IMR-90 (cell line): ENCODE results near the gene ZCCHC24. TPM values are rescaled to one million over a fixed set of nuclear protein-coding genes. Genes with fewer than 3 reads are reported as not detected.

Experiments used
- ATAC-seq: fragments of 200-7000 bp; cut with Tn5 transposase; 2 replicates; pipeline ENCODE4 v1.9.1; 2020; ENCODE audit warnings: low read depth, mild to moderate bottlenecking, moderate library complexity
- BruUV-seq: library from RNA; stranded (reverse); fragments of 400-500 nt; replicated peaks from 2 replicates; lab custom pipeline; 2021; lab: Mats Ljungman, UMichigan
- CTCF ChIA-PET: fragments of 300-600 bp; formaldehyde crosslinking; extraction: SDS; loops from one replicate; lab custom pipeline; 2021; ENCODE audit warnings: antibody characterized with exemption; lab: Yijun Ruan, JAX
- POLR2A ChIA-PET: fragments of 300-600 bp; sonication (Branson Sonifier 250); formaldehyde crosslinking; loops from one replicate; lab custom pipeline; 2022; ENCODE audit warnings: antibody characterized with exemption; ENCODE audit not compliant: unreplicated experiment; lab: Charles Lee
- DNase-seq: peaks from one replicate; pipeline ENCODE4 v3.0.0; 2013
- H2AFZ ChIP-seq: replicated peaks from 2 replicates; pipeline ENCODE3; 2013; ENCODE audit warnings: low read length, mild to moderate bottlenecking; ENCODE audit not compliant: poor library complexity
- H2AK5ac ChIP-seq: 2 replicates; pipeline ENCODE4 v1.6.1; 2013; ENCODE audit warnings: low read depth, low read length, inconsistent platforms
- H2AK9ac ChIP-seq: replicated peaks from 2 replicates; pipeline ENCODE3; 2013; ENCODE audit warnings: mild to moderate bottlenecking, low read depth, low read length, moderate library complexity; ENCODE audit not compliant: poor library complexity
- H2BK120ac ChIP-seq: 2 replicates; pipeline ENCODE4 v1.6.1; 2013; ENCODE audit warnings: low read depth, low read length, inconsistent platforms
- H2BK15ac ChIP-seq: 3 replicates; pipeline ENCODE4 v1.6.1; 2013; ENCODE audit warnings: low read depth, low read length, inconsistent platforms
- H2BK20ac ChIP-seq: 2 replicates; pipeline ENCODE4 v1.6.1; 2013; ENCODE audit warnings: low read depth, mild to moderate bottlenecking, inconsistent platforms, low read length, moderate library complexity
- H2BK5ac ChIP-seq: 2 replicates; pipeline ENCODE4 v1.6.1; 2013; ENCODE audit warnings: mild to moderate bottlenecking, low read depth, low read length, inconsistent platforms; ENCODE audit not compliant: poor library complexity, severe bottlenecking
- H3K14ac ChIP-seq: replicated peaks from 2 replicates; pipeline ENCODE4 v1.6.1; 2013; ENCODE audit warnings: low read depth, low read length, inconsistent platforms
- H3K18ac ChIP-seq: 2 replicates; pipeline ENCODE4 v1.6.1; 2013; ENCODE audit warnings: low read depth, low read length, control low read depth
- H3K23ac ChIP-seq: 2 replicates; pipeline ENCODE4 v1.6.1; 2013; ENCODE audit warnings: low read depth, low read length, inconsistent platforms
- H3K27ac ChIP-seq: 2 replicates; pipeline ENCODE4 v1.5.1; 2013; ENCODE audit warnings: mild to moderate bottlenecking, control low read depth, low read length; ENCODE audit not compliant: insufficient read depth
- H3K27me3 ChIP-seq: 2 replicates; pipeline ENCODE4 v1.6.1; 2013; ENCODE audit warnings: low read length; ENCODE audit not compliant: control insufficient read depth, insufficient read depth
- H3K36me3 ChIP-seq: 2 replicates; pipeline ENCODE4 v1.6.1; 2013; ENCODE audit warnings: low read length, mixed read lengths; ENCODE audit not compliant: control insufficient read depth, insufficient read depth
- H3K4ac ChIP-seq: 2 replicates; pipeline ENCODE4 v1.6.1; 2013; ENCODE audit warnings: low read depth, low read length, inconsistent platforms
- H3K4me1 ChIP-seq: 2 replicates; pipeline ENCODE4 v1.6.1; 2013; ENCODE audit warnings: low read length, mixed read lengths; ENCODE audit not compliant: control insufficient read depth, insufficient read depth
- H3K4me2 ChIP-seq: 2 replicates; pipeline ENCODE4 v1.6.1; 2013; ENCODE audit warnings: low read depth, mild to moderate bottlenecking, control low read depth, low read length, moderate library complexity
- H3K4me3 ChIP-seq: 2 replicates; pipeline ENCODE4 v1.5.1; 2013; ENCODE audit warnings: low read depth, mild to moderate bottlenecking, control low read depth, low read length, moderate library complexity; ENCODE audit not compliant: insufficient read depth
- H3K56ac ChIP-seq: 2 replicates; pipeline ENCODE4 v1.6.1; 2013; ENCODE audit warnings: low read length, inconsistent platforms; ENCODE audit not compliant: insufficient read depth; ENCODE audit errors: extremely low read depth
- H3K79me1 ChIP-seq, 2 experiments: 2 replicates each; pipeline ENCODE4 v1.6.1; 2013; ENCODE audit warnings: low read length in 2 of 2, inconsistent platforms in 1 of 2, low read depth in 1 of 2
- H3K9ac ChIP-seq: 2 replicates; pipeline ENCODE4 v1.6.1; 2013; ENCODE audit warnings: low read depth, low read length, control low read depth
- H3K9me1 ChIP-seq: 2 replicates; pipeline ENCODE4 v1.6.1; 2013; ENCODE audit warnings: low read length, inconsistent platforms; ENCODE audit not compliant: insufficient read depth
- H3K9me3 ChIP-seq: 2 replicates; pipeline ENCODE4 v1.6.1; 2013; ENCODE audit warnings: low read length; ENCODE audit not compliant: control insufficient read depth, insufficient read depth
- H4K20me1 ChIP-seq: 2 replicates; pipeline ENCODE4 v1.6.1; 2013; ENCODE audit warnings: low read length, inconsistent platforms; ENCODE audit not compliant: insufficient read depth
- H4K5ac ChIP-seq: 2 replicates; pipeline ENCODE4 v1.6.1; 2013; ENCODE audit warnings: mild to moderate bottlenecking, low read depth, low read length, control low read depth
- H4K8ac ChIP-seq, 2 experiments: 2 replicates each; pipeline ENCODE4 v1.6.1; 2013; ENCODE audit warnings: low read depth in 2 of 2, low read length in 2 of 2, control low read depth in 1 of 2, inconsistent platforms in 1 of 2
- H4K91ac ChIP-seq: 2 replicates; pipeline ENCODE4 v1.6.1; 2013; ENCODE audit warnings: low read depth, low read length, inconsistent platforms; ENCODE audit not compliant: insufficient read depth
- BHLHE40 ChIP-seq: fragments of 150-350 bp; IDR thresholded peaks from 2 replicates; pipeline ENCODE4 v1.6.1; 2016; ENCODE audit warnings: mild to moderate bottlenecking, low read depth, low read length
- CEBPB ChIP-seq: IDR thresholded peaks from 2 replicates; pipeline ENCODE4 v1.6.1; 2012; ENCODE audit warnings: low read depth, low read length, improper control_type of control experiment
- CHD1 ChIP-seq: IDR thresholded peaks from 2 replicates; pipeline ENCODE4 v1.6.1; 2012; ENCODE audit warnings: low read depth, low read length, improper control_type of control experiment
- MAFK ChIP-seq: IDR thresholded peaks from 2 replicates; pipeline ENCODE4 v1.6.1; 2012; ENCODE audit warnings: low read depth, low read length, improper control_type of control experiment
- MAZ ChIP-seq: IDR thresholded peaks from 2 replicates; pipeline ENCODE4 v1.6.1; 2012; ENCODE audit warnings: low read depth, mild to moderate bottlenecking, low read length, improper control_type of control experiment, moderate library complexity, borderline replicate concordance
- NFE2L2 ChIP-seq: fragments of 150-350 bp; IDR thresholded peaks from 2 replicates; pipeline ENCODE4 v1.6.1; 2016; ENCODE audit warnings: low read depth, mild to moderate bottlenecking, low read length
- POLR2A ChIP-seq: IDR thresholded peaks from 2 replicates; pipeline ENCODE4 v1.6.1; 2012; ENCODE audit warnings: mild to moderate bottlenecking, low read depth, low read length
- RAD21 ChIP-seq: IDR thresholded peaks from 2 replicates; pipeline ENCODE4 v1.6.1; 2012; ENCODE audit warnings: low read length, improper control_type of control experiment
- RCOR1 ChIP-seq: IDR thresholded peaks from 2 replicates; pipeline ENCODE4 v1.6.1; 2012; ENCODE audit warnings: mild to moderate bottlenecking, low read length, improper control_type of control experiment; ENCODE audit not compliant: insufficient replicate concordance
- RFX5 ChIP-seq: IDR thresholded peaks from 2 replicates; pipeline ENCODE4 v1.8.0; 2012; ENCODE audit warnings: low read depth, mild to moderate bottlenecking, low read length, moderate library complexity
- SMC3 ChIP-seq: fragments of 150-350 bp; IDR thresholded peaks from 2 replicates; pipeline ENCODE4 v1.6.1; 2016; ENCODE audit warnings: low read depth, mild to moderate bottlenecking, antibody characterized with exemption, low read length, moderate library complexity
- WGBS, 2 experiments: methylation state at CpG; one replicate each; pipeline versions ENCODE4 v1.1.5 to v1.1.7; 2013; ENCODE audit warnings: missing lambda C conversion rate in 2 of 2; ENCODE audit not compliant: insufficient read length in 1 of 2; ENCODE audit errors: extremely low coverage in 2 of 2; 5-methylcytosine and 5-hydroxymethylcytosine counted together
- dilution Hi-C: fragments of 300-500 bp; cut with HindIII; formaldehyde crosslinking; loops from one replicate; pipeline ENCODE4 v1.14.3; 2018; ENCODE audit warnings: low sequenced_read_pairs; ENCODE audit not compliant: unreplicated experiment
- in situ Hi-C: fragments of 300-500 bp; cut with MboI; formaldehyde crosslinking; loops from 3 replicates; pipeline ENCODE4 v1.14.3; 2019; ENCODE audit warnings: low sequenced_read_pairs, inconsistent platforms, mixed read lengths
- intact Hi-C: fragments of 100-400 bp; cut with micrococcal nuclease; formaldehyde crosslinking; loops from 2 replicates; pipeline ENCODE4 v1.10.0; 2022
- polyA plus RNA-seq, 3 experiments: library from polyadenylated mRNA; depleted of rRNA; stranded (reverse); fragments of >200 nt; gene quantifications; 2 replicates each; pipeline ENCODE4 v1.2.3, GENCODE V29; 2012; ENCODE audit warnings: low replicate concordance in 1 of 3
- total RNA-seq: library from RNA; depleted of rRNA; stranded (reverse); fragments of >200 nt; gene quantifications from 2 replicates; pipeline ENCODE4 v1.2.3, GENCODE V29; 2012
- TF ChIP-seq, protein P1 (sequence below): conservative IDR thresholded peaks from 2 replicates; pipeline ENCODE4 v1.5.1; 2012; ENCODE audit warnings: mild to moderate bottlenecking, low read depth, low read length, improper control_type of control experiment
- TF ChIP-seq, protein P2 (sequence below): fragments of 150-350 bp; IDR thresholded peaks from 2 replicates; pipeline ENCODE4 v1.6.1; 2017; ENCODE audit warnings: mild to moderate bottlenecking, antibody characterized with exemption, low read length, low read depth

Gene ZCCHC24
- total and polyA plus RNA-seq, 2 of the 4 experiments (the other 2 are of a cell fraction): 15.1 to 25.9 TPM

DNA sequence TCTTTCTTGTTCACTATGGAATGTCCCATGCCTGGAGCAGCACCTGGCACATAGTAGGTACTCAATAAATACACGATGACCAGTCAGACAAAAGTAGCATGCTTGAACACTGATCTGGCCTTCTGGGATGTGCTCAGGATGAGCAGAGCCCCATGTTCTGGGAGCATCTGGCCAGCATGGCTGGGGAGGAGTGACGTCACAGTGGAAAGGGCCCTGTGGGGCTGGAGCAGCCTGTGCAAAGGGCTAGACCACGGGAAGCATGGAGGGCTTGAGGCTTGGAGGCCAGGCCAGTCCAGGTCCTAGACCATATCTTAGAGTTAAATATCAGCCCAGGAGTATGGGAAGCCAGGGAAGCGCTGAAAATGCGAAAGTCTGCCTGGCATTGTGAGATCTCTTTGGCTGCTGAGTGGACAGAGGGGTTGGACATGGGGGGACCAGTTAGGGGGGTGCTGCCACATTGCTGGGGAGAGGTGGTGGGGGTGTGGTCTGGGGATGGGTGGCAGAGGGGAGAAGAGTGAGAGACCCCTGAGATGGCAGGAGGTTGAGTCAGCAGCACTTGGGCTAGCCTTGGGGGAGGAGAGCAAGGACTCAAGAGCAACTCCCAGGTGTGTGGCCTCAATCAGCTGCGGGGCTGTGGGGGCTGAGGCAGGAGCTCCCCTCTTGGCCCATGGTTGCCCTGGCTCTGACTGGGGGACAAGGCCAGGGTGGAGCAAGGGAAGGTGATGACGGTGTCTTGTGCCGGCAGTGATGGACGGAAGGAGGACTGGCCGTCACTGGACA lies 34.9 kb downstream of the ZCCHC24 start:
- Histone ChIP-seq H3K14ac (no peak overlapping the region), H2BK20ac (no peak overlapping the region), H3K27me3 (no peaks in the 10 kb centered on the region), H3K9ac (no peak overlapping the region), H3K4me3 (no peak overlapping the region), H3K18ac (no peak overlapping the region), H2BK5ac (no peak overlapping the region), H4K8ac (no peak overlapping the region), H3K36me3 (peaks cover 56% of the 10 kb centered on the region), H3K9me3 (no peaks in the 10 kb centered on the region), H3K56ac (no peak overlapping the region), H2AK5ac (no peak overlapping the region), H2AK9ac (no peak overlapping the region), H2BK15ac (no peak overlapping the region), H3K23ac (no peak overlapping the region), H4K5ac (no peak overlapping the region), H3K79me1 (peaks cover 47 to 69% of the 10 kb centered on the region in 2 experiments), H4K91ac (no peak overlapping the region), H4K20me1 (peaks cover 52% of the 10 kb centered on the region), H3K9me1 (peaks cover 48% of the 10 kb centered on the region), H2BK120ac (no peak overlapping the region), H3K4me1 (peaks cover 59% of the 10 kb centered on the region), H2AFZ (no peak overlapping the region), H3K4me2 (no peak overlapping the region), H3K4ac (no peak overlapping the region), H3K27ac (no peak overlapping the region)
- in situ Hi-C loops (no loop called here), intact Hi-C loops (no loop called here), dilution Hi-C loops (no loop called here)
- ATAC-seq (no peak), DNase-seq (no peak)
- POLR2A ChIA-PET: no interaction called here
- TF ChIP-seq RFX5: no peak
- TF ChIP-seq, protein P1, sequence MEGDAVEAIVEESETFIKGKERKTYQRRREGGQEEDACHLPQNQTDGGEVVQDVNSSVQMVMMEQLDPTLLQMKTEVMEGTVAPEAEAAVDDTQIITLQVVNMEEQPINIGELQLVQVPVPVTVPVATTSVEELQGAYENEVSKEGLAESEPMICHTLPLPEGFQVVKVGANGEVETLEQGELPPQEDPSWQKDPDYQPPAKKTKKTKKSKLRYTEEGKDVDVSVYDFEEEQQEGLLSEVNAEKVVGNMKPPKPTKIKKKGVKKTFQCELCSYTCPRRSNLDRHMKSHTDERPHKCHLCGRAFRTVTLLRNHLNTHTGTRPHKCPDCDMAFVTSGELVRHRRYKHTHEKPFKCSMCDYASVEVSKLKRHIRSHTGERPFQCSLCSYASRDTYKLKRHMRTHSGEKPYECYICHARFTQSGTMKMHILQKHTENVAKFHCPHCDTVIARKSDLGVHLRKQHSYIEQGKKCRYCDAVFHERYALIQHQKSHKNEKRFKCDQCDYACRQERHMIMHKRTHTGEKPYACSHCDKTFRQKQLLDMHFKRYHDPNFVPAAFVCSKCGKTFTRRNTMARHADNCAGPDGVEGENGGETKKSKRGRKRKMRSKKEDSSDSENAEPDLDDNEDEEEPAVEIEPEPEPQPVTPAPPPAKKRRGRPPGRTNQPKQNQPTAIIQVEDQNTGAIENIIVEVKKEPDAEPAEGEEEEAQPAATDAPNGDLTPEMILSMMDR: no peak
- TF ChIP-seq MAZ: no peak
- TF ChIP-seq, protein P2, sequence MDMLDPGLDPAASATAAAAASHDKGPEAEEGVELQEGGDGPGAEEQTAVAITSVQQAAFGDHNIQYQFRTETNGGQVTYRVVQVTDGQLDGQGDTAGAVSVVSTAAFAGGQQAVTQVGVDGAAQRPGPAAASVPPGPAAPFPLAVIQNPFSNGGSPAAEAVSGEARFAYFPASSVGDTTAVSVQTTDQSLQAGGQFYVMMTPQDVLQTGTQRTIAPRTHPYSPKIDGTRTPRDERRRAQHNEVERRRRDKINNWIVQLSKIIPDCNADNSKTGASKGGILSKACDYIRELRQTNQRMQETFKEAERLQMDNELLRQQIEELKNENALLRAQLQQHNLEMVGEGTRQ: no peak
- TF ChIP-seq POLR2A: no peak
- TF ChIP-seq RAD21: no peak
- no peak for TF ChIP-seq MAFK
- no peak for TF ChIP-seq RCOR1
- no peak for TF ChIP-seq SMC3
- no peak for TF ChIP-seq NFE2L2
- TF ChIP-seq CEBPB: no peak
- TF ChIP-seq CHD1: no peak
- no peak for TF ChIP-seq BHLHE40
- CTCF ChIA-PET: no interaction called here
- 87% methylated on average over 4 of the region's 10 CpGs; no CpG with 5 or more reads in 1 of the 2 experiments for whole genome bisulfite sequencing, 2 experiments
- no TSS peak for BruUV-seq
